ENCODE results near the gene ST8SIA1. TPM values are rescaled to one million over a fixed set of nuclear protein-coding genes. Genes with fewer than 3 reads are reported as not detected.

The ST8SIA1 gene
- total RNA-seq, 4 donors from 2014 or later, result 0.72 to 7.1 (median 2.5) TPM

DNA sequence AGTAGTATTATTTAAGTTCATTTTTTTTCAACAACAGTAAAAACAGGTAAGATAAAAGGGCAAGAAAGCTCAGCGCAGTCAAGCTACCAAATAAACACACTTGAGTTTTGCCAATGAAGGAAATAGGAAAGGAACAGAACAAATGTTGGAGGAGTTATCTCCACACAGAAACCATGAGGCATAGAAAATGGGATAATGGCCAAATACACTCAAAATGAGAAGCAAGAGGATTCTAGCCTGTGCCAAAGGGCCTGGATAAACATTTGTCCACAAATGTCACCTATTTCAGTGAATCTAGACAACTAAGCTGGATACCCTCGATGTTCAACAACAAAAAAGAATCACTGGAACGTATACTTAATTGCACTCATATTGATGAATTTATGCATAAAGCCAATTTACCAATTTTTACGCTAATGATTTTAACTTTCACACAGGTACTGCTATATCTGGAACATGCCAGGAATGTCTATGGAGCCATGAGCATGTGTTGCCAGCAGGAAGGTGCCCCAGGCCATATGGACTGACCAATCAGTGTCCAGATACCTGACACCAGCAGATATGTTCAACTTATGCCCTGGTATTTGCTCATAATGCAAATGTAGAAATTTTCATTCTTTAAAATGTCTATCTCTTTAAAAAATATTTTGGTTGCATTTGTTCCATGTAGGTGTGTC is 21.1 kb downstream of the ST8SIA1 start:
- TF ChIP-seq, protein P1, sequence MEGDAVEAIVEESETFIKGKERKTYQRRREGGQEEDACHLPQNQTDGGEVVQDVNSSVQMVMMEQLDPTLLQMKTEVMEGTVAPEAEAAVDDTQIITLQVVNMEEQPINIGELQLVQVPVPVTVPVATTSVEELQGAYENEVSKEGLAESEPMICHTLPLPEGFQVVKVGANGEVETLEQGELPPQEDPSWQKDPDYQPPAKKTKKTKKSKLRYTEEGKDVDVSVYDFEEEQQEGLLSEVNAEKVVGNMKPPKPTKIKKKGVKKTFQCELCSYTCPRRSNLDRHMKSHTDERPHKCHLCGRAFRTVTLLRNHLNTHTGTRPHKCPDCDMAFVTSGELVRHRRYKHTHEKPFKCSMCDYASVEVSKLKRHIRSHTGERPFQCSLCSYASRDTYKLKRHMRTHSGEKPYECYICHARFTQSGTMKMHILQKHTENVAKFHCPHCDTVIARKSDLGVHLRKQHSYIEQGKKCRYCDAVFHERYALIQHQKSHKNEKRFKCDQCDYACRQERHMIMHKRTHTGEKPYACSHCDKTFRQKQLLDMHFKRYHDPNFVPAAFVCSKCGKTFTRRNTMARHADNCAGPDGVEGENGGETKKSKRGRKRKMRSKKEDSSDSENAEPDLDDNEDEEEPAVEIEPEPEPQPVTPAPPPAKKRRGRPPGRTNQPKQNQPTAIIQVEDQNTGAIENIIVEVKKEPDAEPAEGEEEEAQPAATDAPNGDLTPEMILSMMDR (IDR thresholded peaks at IDR 0.05), result no peak
- ATAC-seq (ENCODE audit: low FRiP score), result no peak
- DNase-seq (ENCODE audit: low spot score), result no peak

DNA sequence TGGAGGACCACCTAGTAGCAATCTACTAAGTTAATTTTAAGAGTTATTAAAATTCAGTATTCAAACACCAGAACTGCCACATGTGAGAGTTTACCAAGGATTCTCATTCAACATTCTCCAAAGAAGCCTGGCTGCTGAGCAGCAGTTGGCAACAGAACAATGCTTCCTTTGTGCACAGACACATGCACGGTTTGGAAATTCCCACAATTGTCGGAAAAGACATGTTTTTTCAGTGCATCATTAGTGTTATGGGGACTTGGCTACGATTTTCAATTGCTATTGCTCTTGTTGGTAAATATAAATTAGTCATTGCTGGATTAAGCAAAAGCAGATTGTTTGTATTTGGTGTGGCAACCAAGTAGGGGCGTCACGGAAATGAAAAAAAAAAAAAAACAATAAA is 22.2 kb downstream of the ST8SIA1 start:
- ATAC-seq (ENCODE audit: low FRiP score) (no peak), DNase-seq (ENCODE audit: low spot score) (no peak)
- TF ChIP-seq, protein P1 (IDR thresholded peaks at IDR 0.05), result no peak

DNA sequence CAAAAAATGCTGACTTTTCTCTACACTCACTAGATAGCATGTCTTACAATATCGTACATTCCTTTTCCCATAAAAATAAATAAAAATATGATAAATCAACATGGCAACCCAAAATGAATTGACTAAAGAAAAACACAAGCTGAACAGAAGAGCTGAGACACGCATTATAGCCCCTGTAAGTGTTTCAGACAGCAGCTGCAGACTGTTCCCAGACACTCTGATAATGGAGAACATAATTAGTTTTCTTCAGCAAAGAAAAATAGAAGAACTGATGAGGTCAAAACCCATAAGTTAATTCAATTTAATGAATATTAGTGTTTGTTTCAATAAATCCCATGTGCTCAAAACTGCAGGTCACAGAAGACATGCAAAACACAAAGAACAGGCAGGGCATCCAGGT is 23.8 kb downstream of the ST8SIA1 start:
- DNase-seq (ENCODE audit: low spot score) (no peak), ATAC-seq (ENCODE audit: low FRiP score) (no peak)
- TF ChIP-seq, protein P1 (IDR thresholded peaks at IDR 0.05), result no peak

DNA sequence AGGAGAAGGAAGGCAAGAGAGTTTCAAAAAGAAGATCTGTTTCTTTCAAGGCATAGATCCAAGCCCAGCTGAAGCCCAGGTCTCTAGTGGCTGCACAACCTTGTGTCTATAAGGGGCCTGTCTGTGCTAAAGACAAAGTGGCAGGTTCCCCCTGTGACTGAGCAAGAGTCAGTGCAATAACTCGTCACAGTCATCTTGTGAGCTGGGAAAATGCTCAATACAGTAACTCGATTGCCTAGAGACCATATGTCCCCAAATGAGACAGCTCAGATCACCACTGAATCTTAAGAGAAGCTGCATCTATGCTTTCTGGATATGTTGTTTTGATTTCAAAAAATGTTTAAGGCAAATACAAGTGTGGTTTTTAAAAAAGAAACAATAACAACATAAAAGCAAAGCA is 24.2 kb downstream of the ST8SIA1 start:
- TF ChIP-seq, protein P1 (IDR thresholded peaks at IDR 0.05), result no peak
- DNase-seq (ENCODE audit: low spot score), result no peak

DNA sequence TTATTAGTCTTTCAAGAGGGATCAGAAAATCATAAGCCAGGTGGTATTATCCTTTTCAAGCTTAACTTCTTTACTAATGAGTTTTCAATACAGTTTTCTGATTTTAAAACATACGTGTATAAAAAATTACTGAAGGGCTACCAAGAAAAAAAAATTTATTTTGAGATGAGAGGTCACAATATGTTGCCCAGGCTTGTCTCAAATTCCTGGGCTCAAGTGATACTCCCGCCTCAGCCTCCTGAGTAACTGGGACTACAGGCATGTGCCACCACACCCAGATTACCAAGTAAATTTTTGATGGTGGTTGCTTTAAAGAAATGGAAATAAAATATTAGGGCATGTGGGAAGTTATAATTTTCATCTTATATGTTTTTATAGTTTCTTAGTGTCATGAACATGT is 26.7 kb downstream of the ST8SIA1 start:
- TF ChIP-seq, protein P1 (IDR thresholded peaks at IDR 0.05), result no peak
- DNase-seq (ENCODE audit: low spot score) (no peak), ATAC-seq (ENCODE audit: low FRiP score) (no peak)

More for the DNA sequence above, 24.2 kb downstream of the ST8SIA1 start:
- ATAC-seq (ENCODE audit: low FRiP score), result no peak

DNA sequence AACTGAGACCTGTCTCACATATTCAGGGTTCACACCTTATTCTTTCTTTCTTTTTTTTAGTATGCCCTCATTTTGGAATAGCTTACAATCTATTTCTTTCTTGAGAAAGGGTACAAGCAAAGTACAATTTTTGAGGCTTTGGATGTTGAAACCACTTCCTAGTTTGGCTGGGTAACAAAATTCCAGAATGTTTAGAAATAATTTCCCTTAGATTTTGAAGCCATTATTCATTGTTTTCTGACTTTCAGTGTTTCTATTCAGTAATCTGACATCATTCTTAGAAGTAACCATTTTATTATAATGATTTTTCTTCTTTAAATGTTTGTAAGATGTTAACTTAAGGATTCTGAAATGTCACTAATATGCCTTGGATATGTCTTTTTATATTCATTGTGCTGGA is 28.2 kb downstream of the ST8SIA1 start:
- TF ChIP-seq, protein P1 (IDR thresholded peaks at IDR 0.05), result no peak
- DNase-seq (ENCODE audit: low spot score), result no peak
- ATAC-seq (ENCODE audit: low FRiP score), result no peak

DNA sequence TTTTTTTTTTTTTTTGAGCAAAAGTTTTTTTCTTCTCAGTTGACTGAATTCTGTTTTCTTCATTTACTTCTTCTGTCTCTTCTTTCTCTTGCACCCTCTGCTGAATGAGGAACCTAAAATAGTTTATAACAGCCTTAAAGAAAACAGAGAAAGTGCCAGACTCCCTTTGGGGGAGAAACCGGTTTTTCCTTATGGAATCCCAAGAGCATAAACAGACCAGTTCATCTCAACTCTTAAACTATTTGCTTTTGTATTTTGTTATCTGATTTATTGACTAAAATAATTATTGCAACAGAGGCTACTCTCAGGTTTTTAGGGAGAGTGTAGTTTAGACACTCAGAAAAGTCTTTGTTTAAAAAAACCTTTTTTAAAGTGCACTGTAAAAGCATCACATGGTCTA is 30.2 kb downstream of the ST8SIA1 start:
- DNase-seq (ENCODE audit: low spot score), result no peak
- TF ChIP-seq, protein P1 (IDR thresholded peaks at IDR 0.05), result no peak
- no peak for ATAC-seq (ENCODE audit: low FRiP score)

Measured in omental fat pad (tissue), 4 donors.